Activated CD8-positive, alpha-beta memory T cell treated with anti-CD3 and anti-CD28 coated beads, Interleukin-2, amount 50 U/mL, for 48 hours (primary cell): Measurements from ENCODE around the gene TMEM151A.

Experiments
- DNase-seq: peaks from one replicate; pipeline ENCODE4 v3.0.0-alpha.2; 2020

The TMEM151A gene

GRCh38 chr11:66338276-66339161, 46.8 kb downstream of the TMEM151A start:
- no peak for DNase-seq

DNA sequence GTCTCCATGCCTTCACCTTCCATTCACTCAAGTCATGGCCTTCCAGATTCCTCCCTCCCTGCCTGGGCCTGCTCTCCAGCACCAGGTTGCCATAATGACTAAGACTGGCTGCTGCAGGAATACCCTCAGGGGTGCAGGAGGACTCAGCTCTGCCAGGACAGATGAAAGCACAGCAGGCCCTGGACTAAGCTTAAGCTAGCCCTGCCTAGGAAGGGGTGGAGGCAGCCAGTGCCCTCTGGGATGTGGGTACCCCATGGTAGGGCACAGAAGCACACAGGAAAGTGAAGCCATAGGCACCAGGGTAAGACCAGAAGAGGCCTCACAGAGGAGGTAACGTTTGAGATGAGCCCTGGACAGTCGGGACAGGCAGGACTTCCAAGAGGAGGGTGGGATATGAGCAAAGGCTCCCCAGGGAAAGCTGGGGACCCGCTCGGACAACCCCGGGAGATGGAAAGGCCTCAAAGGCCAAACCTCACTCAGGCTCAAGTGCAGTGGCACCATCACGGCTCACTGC, 47.5 kb downstream of the TMEM151A start:
- no peak for DNase-seq

GRCh38 chr11:66339686-66340483, 48.2 kb downstream of the TMEM151A start:
- DNase-seq = no peak

GRCh38 chr11:66340596-66341501, 49.2 kb downstream of the TMEM151A start:
- DNase-seq = no peak

DNA sequence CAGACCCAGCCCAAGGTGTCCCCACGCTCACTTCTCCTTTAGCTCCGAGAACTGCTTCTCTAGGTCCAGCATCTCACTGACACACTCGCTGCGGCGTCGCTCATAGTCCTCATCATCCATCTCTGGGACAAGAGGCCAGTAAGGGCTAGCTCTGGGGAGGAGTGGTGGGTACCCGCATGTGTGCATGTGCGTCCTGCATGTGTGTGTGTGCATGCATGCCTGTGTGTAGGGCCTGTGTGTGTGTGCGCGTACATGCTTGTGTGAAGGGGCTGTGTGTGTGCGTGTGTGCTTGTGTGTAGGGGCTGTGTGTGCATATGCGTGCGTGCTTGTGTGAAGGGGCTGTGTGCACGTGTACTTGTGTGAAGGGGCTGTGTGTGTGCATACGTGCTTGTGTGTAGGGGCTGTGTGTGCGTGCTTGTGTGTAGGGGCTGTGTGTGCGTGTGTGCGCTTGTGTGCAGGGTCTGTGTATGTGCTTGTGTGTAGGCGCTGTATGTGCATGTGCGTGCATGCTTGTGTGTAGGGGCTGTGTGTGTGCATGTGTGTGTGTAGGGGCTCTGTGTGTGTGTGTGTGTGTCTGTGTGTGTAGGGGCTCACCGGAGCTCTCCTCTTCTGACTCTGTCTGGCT, 49.9 kb downstream of the TMEM151A start:
- DNase-seq = no peak

DNA sequence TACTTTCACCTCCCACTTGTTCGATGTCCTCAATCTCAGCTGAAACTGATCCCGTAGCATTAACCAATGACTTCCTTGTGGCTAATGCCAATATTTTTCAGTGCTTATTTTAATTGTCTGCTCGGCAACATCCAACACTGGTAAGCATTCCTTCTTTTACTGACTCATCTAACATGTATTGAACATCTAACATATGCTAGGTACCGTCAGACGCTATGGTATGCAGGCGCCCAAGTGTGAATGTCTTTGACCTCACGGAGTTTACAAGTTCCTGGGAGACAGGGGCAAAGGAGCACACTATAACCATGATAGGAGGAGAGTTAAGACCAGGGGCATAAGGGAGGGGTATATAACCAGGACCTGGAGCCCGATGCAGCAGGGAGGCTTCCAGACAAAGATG, 51.5 kb downstream of the TMEM151A start:
- DNase-seq = no peak

GRCh38 chr11:66344550-66345315, 53.0 kb downstream of the TMEM151A start, which contains the start of gene BRMS1:
Gene BRMS1 (minus strand): TSS chr11:66345104. CDS start chr11:66342234, 2,870 bp downstream.
- peak; percentile 97 for DNase-seq

DNA sequence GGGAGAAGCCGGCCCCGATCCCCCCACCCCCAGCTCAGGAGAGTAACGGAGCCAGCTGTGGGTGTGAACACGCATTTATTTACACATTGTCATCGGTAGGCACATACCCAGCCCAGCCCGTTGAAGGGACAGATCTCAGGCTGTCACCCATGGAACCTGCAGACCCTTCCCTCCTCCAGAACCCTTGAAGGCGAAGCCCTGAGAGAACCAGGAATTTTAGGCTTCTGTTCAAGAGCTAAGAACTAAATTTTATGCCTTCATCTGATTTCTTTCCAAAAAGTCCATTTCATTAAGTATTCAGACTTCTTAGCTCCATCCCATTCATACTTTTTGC, 53.6 kb downstream of the TMEM151A start:
- no peak for DNase-seq
